Aorta (tissue), 5 donors: ENCODE measurements around the gene RASAL3. TPM values are rescaled to one million over a fixed set of nuclear protein-coding genes. Genes with fewer than 3 reads are reported as not detected.

Source experiments
- ATAC-seq: fragments of 200-7000 bp; cut with Tn5 transposase; one replicate; pipeline ENCODE4 v1.9.1; 2022; ENCODE audit warnings: moderate library complexity; ENCODE audit not compliant: low FRiP score
- DNase-seq, 2 donors: peaks; one replicate each; pipeline ENCODE4 v3.0.0-alpha.2; 2020
- H3K27ac ChIP-seq, 2 donors: one replicate each; pipeline ENCODE4 v1.5.1; 2013; ENCODE audit warnings: low read length in 2 of 2, mild to moderate bottlenecking in 2 of 2, moderate library complexity in 2 of 2, control low read depth in 1 of 2, inconsistent platforms in 1 of 2, low read depth in 1 of 2
- H3K27me3 ChIP-seq, 2 donors: one replicate each; pipeline ENCODE4 v1.6.1; 2013; ENCODE audit warnings: control low read depth in 1 of 2, low read length in 1 of 2, mild to moderate bottlenecking in 1 of 2, moderate library complexity in 1 of 2; ENCODE audit not compliant: insufficient read depth in 2 of 2, control insufficient read depth in 1 of 2
- H3K36me3 ChIP-seq, 2 donors: one replicate each; pipeline ENCODE4 v1.6.1; 2013; ENCODE audit warnings: control low read depth in 1 of 2, low read length in 1 of 2, mild to moderate bottlenecking in 1 of 2; ENCODE audit not compliant: insufficient read depth in 2 of 2, control insufficient read depth in 1 of 2
- H3K4me1 ChIP-seq, 2 donors: one replicate each; pipeline ENCODE4 v1.6.1; 2013; ENCODE audit warnings: low read length in 2 of 2, control low read depth in 1 of 2, mild to moderate bottlenecking in 1 of 2, moderate library complexity in 1 of 2; ENCODE audit not compliant: insufficient read depth in 2 of 2, control insufficient read depth in 1 of 2
- H3K4me3 ChIP-seq, 2 donors: one replicate each; pipeline ENCODE4 v1.5.1; 2013; ENCODE audit warnings: low read length in 2 of 2, control low read depth in 1 of 2, mild to moderate bottlenecking in 1 of 2
- H3K9me3 ChIP-seq: one replicate; pipeline ENCODE4 v1.6.1; 2013; ENCODE audit warnings: mild to moderate bottlenecking, low read length; ENCODE audit not compliant: control insufficient read depth
- WGBS, 2 donors: extraction: QIAGEN DNeasy Blood & Tissue Kit; methylation state at CpG; one replicate each; pipeline ENCODE4 v1.1.7; 2013; 5-methylcytosine and 5-hydroxymethylcytosine counted together
- intact Hi-C, 2 donors: fragments of 100-400 bp; cut with DNase I; formaldehyde crosslinking; loops; one replicate each; pipeline versions ENCODE4 v1.14.2 to v1.15.0; 2022
- polyA plus RNA-seq, 2 donors: library from polyadenylated mRNA; stranded (reverse); fragments of 200-250 nt; gene quantifications; one replicate each; pipeline ENCODE4 v1.2.3, GENCODE V29; 2013
- total RNA-seq, 2 donors: library from RNA; stranded (reverse); fragmentation: NEBNext Ultra II Directional; extraction: Animal tissue kit (Norgen Biotek cat#: 25700); gene quantifications; one replicate each; pipeline ENCODE4 v1.2.1, GENCODE V29; 2021
- donor health status: healthy with polysubstance abuse.
- donor health status: Bipolar disorder and iron deficiency.
- donor health status: DM: no; HTN: no; CAD: no.
- donor health status: DM: no; HTN: no; CAD: no.
- donor health status: DM: yes; HTN: yes; CAD: no.

RASAL3 gene
- total and polyA plus RNA-seq, 4 donors: 0.90 to 10.9 (median 4.8) TPM

GRCh38 chr19:15466851-15467733 is 2.7 kb upstream of the RASAL3 start:
- Histone ChIP-seq H3K27ac (no peak overlapping the region), H3K4me3 (no peak overlapping the region), H3K9me3 (no peaks in the 10 kb centered on the region), H3K4me1 (no peaks in the 10 kb centered on the region), H3K27me3 (no peaks in the 10 kb centered on the region), H3K36me3 (no peaks in the 10 kb centered on the region)
- 44 to 47% methylated on average over 8 of the region's 8 CpGs for WGBS, 2 donors
- ATAC-seq (no peak), DNase-seq (peak; percentile 16 to 32)
- intact Hi-C loops: no loop called here

DNA sequence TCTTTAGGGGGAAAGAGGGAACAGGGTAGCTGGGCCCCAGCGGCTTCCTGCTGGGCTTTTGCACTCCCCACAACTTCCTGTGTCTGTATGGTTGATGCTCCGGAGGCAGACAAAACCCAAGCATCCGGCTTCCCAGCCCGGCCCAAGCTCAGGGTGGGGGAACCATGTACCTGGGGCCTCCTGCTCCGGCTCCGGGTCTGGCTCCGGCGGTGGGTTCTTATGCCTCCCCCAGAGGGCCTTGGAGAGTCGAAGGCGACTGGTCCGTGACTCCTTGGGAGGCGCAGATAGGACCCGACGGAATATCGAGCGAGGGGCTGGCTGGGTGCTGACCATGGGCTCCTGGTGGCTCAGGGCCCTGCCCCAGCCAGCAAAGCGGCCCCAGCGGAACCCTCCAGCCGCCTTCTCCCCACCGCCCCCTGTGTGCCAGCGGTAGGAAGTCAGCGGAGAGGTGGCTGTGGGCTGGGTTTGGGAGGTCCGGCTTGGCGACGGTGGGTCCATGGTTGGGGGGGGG is 428 bp downstream of the RASAL3 start:
- DNase-seq: peak in 1 of 2 donors; percentile 66
- no peaks in the 10 kb centered on the region for H3K27me3 ChIP-seq
- peak; percentile 50 for ATAC-seq
- no peaks in the 10 kb centered on the region for H3K4me1 ChIP-seq
- H3K4me3 ChIP-seq: no peak overlapping the region
- no peak overlapping the region for H3K27ac ChIP-seq
- intact Hi-C loops: loop anchor here in 1 of 2 donors (5.0 kb wide), 1 partner anchor 88 kb away; no protein-coding TSS in a partner anchor
- 42 to 47% methylated on average over 22 to 25 of the region's 25 CpGs for WGBS, 2 donors
- no peaks in the 10 kb centered on the region for H3K9me3 ChIP-seq
- no peaks in the 10 kb centered on the region for H3K36me3 ChIP-seq

- Histone ChIP-seq H3K4me1 (no peaks in the 10 kb centered on the region), H3K36me3 (no peaks in the 10 kb centered on the region), H3K27me3 (no peaks in the 10 kb centered on the region), H3K27ac (no peak overlapping the region), H3K4me3 (no peak overlapping the region), H3K9me3 (no peaks in the 10 kb centered on the region)
- ATAC-seq (no peak), DNase-seq (no peak)
- intact Hi-C loops: loop anchor here in 1 of 2 donors (5.0 kb wide), 1 partner anchor 91 kb away; no protein-coding TSS in a partner anchor
- 87 to 90% methylated on average over 2 of the region's 2 CpGs for WGBS, 2 donors
Observed at GRCh38 chr19:15461694-15462093, 2.6 kb downstream of the RASAL3 start.

- no peak for ATAC-seq
- no peak overlapping the region for H3K4me3 ChIP-seq
- DNase-seq: no peak
- intact Hi-C loops: no loop called here
- H3K27ac ChIP-seq: no peak overlapping the region
- WGBS, 2 donors: 9 to 10% methylated on average over 54 of the region's 54 CpGs
- no peaks in the 10 kb centered on the region for H3K27me3 ChIP-seq
- no peaks in the 10 kb centered on the region for H3K36me3 ChIP-seq
- H3K4me1 ChIP-seq: no peaks in the 10 kb centered on the region
- no peaks in the 10 kb centered on the region for H3K9me3 ChIP-seq
Observed at GRCh38 chr19:15457701-15458484, 6.5 kb downstream of the RASAL3 start.

DNA sequence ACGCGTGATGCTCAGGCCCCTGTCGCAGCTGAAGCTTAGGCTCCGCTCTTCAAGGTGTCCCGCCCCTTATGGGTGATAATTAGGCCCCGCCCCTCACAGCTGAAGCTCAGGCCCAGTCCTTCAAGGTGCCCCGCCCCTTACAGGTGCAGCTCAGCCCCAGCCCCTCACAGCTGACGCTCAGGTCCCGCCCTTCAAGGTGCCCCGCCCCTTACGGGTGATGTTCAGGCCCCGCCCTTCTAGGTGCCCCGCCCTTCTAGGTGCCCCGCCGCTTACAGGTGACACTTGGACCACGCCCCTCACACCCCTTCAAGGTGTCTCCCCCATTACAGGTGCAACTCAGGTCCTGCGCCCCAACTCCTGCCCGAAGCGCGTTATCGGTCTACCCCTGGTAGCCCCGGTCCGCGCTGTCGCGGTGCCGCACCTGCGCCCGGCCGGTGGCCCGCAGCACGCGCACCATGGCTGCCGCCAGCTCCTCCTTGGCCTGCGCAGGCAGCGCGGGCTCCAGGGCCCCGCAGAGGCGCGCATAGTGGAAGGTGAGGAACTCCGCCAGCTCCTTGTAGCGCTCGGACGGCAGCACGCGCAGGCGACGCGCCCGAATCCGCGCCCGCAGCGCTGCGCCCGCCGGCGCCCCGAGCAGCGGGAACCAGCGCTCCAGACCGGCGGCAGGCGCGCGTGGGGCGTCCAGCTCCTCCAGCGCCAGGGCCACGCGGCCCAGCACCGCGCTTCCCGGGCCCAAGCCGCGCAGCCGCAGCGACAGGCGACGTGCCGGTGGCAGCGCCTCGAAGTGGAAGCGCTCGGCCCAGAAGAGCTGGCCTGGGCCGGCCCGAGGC is 7.3 kb downstream of the RASAL3 start:
- no peak for ATAC-seq
- 8% methylated on average over 65 to 86 of the region's 86 CpGs for WGBS, 2 donors
- H3K27me3 ChIP-seq: no peaks in the 10 kb centered on the region

GRCh38 chr19:15456441-15456840 is 7.9 kb downstream of the RASAL3 start:
- no peak overlapping the region for H3K4me3 ChIP-seq
- H3K36me3 ChIP-seq: no peaks in the 10 kb centered on the region
- H3K27me3 ChIP-seq: no peaks in the 10 kb centered on the region
- no peak overlapping the region for H3K27ac ChIP-seq
- no peaks in the 10 kb centered on the region for H3K4me1 ChIP-seq
- no peaks in the 10 kb centered on the region for H3K9me3 ChIP-seq
- ATAC-seq (no peak), DNase-seq (no peak)
- intact Hi-C loops: no loop called here
- 24 to 30% methylated on average over 14 of the region's 14 CpGs for WGBS, 2 donors

More for the DNA sequence above, 7.3 kb downstream of the RASAL3 start:
- Histone ChIP-seq H3K9me3 (no peaks in the 10 kb centered on the region), H3K4me3 (no peak overlapping the region), H3K36me3 (no peaks in the 10 kb centered on the region), H3K4me1 (no peaks in the 10 kb centered on the region), H3K27ac (no peak overlapping the region)
- DNase-seq: no peak
- intact Hi-C loops: no loop called here

- Histone ChIP-seq H3K36me3 (no peaks in the 10 kb centered on the region), H3K9me3 (no peaks in the 10 kb centered on the region), H3K27ac (no peak overlapping the region), H3K4me1 (no peaks in the 10 kb centered on the region), H3K4me3 (no peak overlapping the region), H3K27me3 (no peaks in the 10 kb centered on the region)
- DNase-seq (no peak), ATAC-seq (no peak)
- 90 to 96% methylated on average over 9 of the region's 9 CpGs for WGBS, 2 donors
- intact Hi-C loops: no loop called here
Observed at GRCh38 chr19:15455996-15456395, 8.3 kb downstream of the RASAL3 start.
